ENCODE data around the gene ALX4. TPM values are rescaled to one million over a fixed set of nuclear protein-coding genes. Genes with fewer than 3 reads are reported as not detected.

ALX4 gene
- total and polyA plus RNA-seq, 9 of the 15 experiments (the other 6 are each of a cell fraction or from before 2014, with no cell fraction given), result 0.07 to 1.2 (median 0.33) TPM

DNA sequence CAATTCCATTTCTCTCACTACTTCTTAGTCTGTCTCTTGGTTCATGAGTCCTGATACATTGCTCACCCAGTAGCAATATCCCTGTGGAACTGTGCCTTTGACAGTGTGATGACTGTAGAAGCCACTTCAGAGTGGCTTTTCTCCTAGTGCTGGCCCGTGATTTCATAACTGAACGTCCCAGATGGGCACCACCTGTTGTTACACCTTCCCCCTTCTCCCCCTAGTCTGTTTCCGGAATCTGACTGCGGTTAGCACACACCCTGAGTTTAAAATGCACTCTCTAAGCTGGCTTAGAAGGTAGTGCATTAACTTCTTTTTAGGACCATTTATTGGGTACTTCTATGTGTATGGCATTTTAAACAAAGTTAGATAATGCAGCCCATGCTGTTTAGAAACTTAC is 83.0 kb downstream of the ALX4 start:
- 91% methylated on average over 4 of the region's 4 CpGs for WGBS (ENCODE audit: insufficient coverage, low coverage, missing lambda C conversion rate)
- TF ChIP-seq, protein P1, sequence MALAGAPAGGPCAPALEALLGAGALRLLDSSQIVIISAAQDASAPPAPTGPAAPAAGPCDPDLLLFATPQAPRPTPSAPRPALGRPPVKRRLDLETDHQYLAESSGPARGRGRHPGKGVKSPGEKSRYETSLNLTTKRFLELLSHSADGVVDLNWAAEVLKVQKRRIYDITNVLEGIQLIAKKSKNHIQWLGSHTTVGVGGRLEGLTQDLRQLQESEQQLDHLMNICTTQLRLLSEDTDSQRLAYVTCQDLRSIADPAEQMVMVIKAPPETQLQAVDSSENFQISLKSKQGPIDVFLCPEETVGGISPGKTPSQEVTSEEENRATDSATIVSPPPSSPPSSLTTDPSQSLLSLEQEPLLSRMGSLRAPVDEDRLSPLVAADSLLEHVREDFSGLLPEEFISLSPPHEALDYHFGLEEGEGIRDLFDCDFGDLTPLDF (CRISPR knock-in tag; IDR thresholded peaks at IDR 0.05), result no peak
- no peak for TF ChIP-seq EGR1 (conservative IDR thresholded peaks at IDR 0.05)
- H3K4me3 ChIP-seq, result no peak overlapping the region
- CTCF ChIA-PET (ENCODE audit: low intra/inter-chr PET ratio), result no interaction called here
- ATAC-seq (no peak), DNase-seq (ENCODE audit: extremely low read depth in 1 of 4, low spot score in 3 of 4) (no peak), FAIRE-seq (no peak)
- intact Hi-C loops (cut with micrococcal nuclease) (no loop called here), in situ Hi-C loops (cut with MboI) (no loop called here)
- no peak overlapping the region for H2AFZ ChIP-seq (ENCODE audit: low read depth, low read length)
- H3K4me2 ChIP-seq (ENCODE audit: insufficient read depth, low read length), result no peak overlapping the region
- H4K20me1 ChIP-seq (replicated peaks; ENCODE audit: control insufficient read depth, insufficient read depth, low read length), result no peaks in the 10 kb centered on the region
- no peaks in the 10 kb centered on the region for H3K9me1 ChIP-seq (ENCODE audit: control insufficient read depth, insufficient read depth, low read length)
- no peaks in the 10 kb centered on the region; the same call in 2 of the 3 replicates for H3K36me3 ChIP-seq (ENCODE audit: control insufficient read depth, insufficient read depth, low read length)
- H3K79me2 ChIP-seq (ENCODE audit: control insufficient read depth, insufficient read depth, low read length), result no peaks in the 10 kb centered on the region
- no TSS peak for BruUV-seq (replicated peaks)
- H3K27me3 ChIP-seq (ENCODE audit: control insufficient read depth in 2 of 2, insufficient read depth in 2 of 2, low read length in 2 of 2), result no peaks in the 10 kb centered on the region
- H3K27ac ChIP-seq (ENCODE audit: extremely low read depth, low read depth, low read length), result no peak overlapping the region
- H3K4me1 ChIP-seq (replicated peaks in 1 of 2; ENCODE audit: control insufficient read depth in 2 of 2, insufficient read depth in 2 of 2, low read length in 2 of 2), result no peaks in the 10 kb centered on the region
- no peak overlapping the region for H3K9ac ChIP-seq (ENCODE audit: insufficient read depth in 1 of 2, low read depth in 2 of 2, low read length in 2 of 2)
- no peaks in the 10 kb centered on the region for H3K9me3 ChIP-seq (replicated peaks; ENCODE audit: control insufficient read depth, insufficient read depth, low read depth, low read length)
- POLR2A ChIA-PET, result interaction anchor here (1.4 kb wide), 1 partner anchor 9 kb away, joined by 3 read pairs; no protein-coding TSS in a partner anchor

DNA sequence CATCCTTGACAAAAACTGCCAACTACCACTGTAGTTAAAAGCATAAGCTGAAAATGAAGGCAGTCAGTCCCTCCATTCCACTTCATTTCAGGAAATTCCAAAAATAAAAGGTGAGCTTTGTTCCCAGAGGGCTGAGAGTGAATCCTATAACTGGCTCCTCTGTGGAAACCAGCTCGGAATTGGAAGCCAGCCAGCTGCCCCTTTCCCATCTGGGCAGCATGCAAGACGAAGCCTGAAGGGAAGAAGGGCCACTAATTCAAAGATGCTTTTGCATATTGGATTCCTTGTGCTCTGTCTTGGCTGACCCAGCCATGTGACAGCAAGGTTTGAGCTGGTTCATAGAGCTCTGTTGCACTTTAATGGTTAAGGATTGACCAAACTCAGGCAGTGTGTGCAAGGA is 83.4 kb downstream of the ALX4 start:
- H3K9me1 ChIP-seq (ENCODE audit: control insufficient read depth, insufficient read depth, low read length), result no peaks in the 10 kb centered on the region
- H4K20me1 ChIP-seq (replicated peaks; ENCODE audit: control insufficient read depth, insufficient read depth, low read length), result no peaks in the 10 kb centered on the region
- ATAC-seq, result no peak
- H3K9ac ChIP-seq (ENCODE audit: insufficient read depth in 1 of 2, low read depth in 2 of 2, low read length in 2 of 2), result no peak overlapping the region
- H2AFZ ChIP-seq (ENCODE audit: low read depth, low read length), result no peak overlapping the region
- DNase-seq (ENCODE audit: extremely low read depth in 1 of 4, low spot score in 3 of 4), result no peak
- no peaks in the 10 kb centered on the region; the same call in 2 of the 3 replicates for H3K36me3 ChIP-seq (ENCODE audit: control insufficient read depth, insufficient read depth, low read length)
- in situ Hi-C loops (cut with MboI), result no loop called here
- ChIA-PET POLR2A (interaction anchor here (1.4 kb wide), 1 partner anchor 10 kb away, joined by 3 read pairs; no protein-coding TSS in a partner anchor), CTCF (ENCODE audit: low intra/inter-chr PET ratio) (no interaction called here)
- no TSS peak for BruUV-seq (replicated peaks)
- H3K4me1 ChIP-seq (replicated peaks in 1 of 2; ENCODE audit: control insufficient read depth in 2 of 2, insufficient read depth in 2 of 2, low read length in 2 of 2), result no peaks in the 10 kb centered on the region; a peak in 1 of 5 replicates
- H3K27me3 ChIP-seq (ENCODE audit: control insufficient read depth in 2 of 2, insufficient read depth in 2 of 2, low read length in 2 of 2), result no peaks in the 10 kb centered on the region
- FAIRE-seq, result no peak
- no peak overlapping the region for H3K27ac ChIP-seq (ENCODE audit: extremely low read depth, low read depth, low read length)
- H3K79me2 ChIP-seq (ENCODE audit: control insufficient read depth, insufficient read depth, low read length), result no peaks in the 10 kb centered on the region
- WGBS (ENCODE audit: insufficient coverage, low coverage, missing lambda C conversion rate), result 25% methylated on average over 2 of the region's 2 CpGs
- no peaks in the 10 kb centered on the region for H3K9me3 ChIP-seq (replicated peaks; ENCODE audit: control insufficient read depth, insufficient read depth, low read depth, low read length)
- H3K4me3 ChIP-seq, result no peak overlapping the region
- intact Hi-C loops (cut with micrococcal nuclease), result no loop called here
- no peak overlapping the region for H3K4me2 ChIP-seq (ENCODE audit: insufficient read depth, low read length)
- TF ChIP-seq ZNF23 (CRISPR knock-in tag; IDR thresholded peaks at IDR 0.05), result no peak
- peak; percentile 8; the same call in 1 of the 2 replicates for TF ChIP-seq NFIC (IDR thresholded peaks at IDR 0.05)
